GM21515 (cell line): ENCODE data around the gene COX4I1.
"Not testable (repeated sequence)": the region's sequence is repeated elsewhere in the genome, so short reads cannot be mapped to it uniquely, and the experiment has no call there.

Source experiments
- ATAC-seq: cut with Tn5 transposase; IDR thresholded peaks from one replicate; pipeline ENCODE4 v1.9.1; 2021; ENCODE audit not compliant: unreplicated experiment

Gene COX4I1

DNA sequence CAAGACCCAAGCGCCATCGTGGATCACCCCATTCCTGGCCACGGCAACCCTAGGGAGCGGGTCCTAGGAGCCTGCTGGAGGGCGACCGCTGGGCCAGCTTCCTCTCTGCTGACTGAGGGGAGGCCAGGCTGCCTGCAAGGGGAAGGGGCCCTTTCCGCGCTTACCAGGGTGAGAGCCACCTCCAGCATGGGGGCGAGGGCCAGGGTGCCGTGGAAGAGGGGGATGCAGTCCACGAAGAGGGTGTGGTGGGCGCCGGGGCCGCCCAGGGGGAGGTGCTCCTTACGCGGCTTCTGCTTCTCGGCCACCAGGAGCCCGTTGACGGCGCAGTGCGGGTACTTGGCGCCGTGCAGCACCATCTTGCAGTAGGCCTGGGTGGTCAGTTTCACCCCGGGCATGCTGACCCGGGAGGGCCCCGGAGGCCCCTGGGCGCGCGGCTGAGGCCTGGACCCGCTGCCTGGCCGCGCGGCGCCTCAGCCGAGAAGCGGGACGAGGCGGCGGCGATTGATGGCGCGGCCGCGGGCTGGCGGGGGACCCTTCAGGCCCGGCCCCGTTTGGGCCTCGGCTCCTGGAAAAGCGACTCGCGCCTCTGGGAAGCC lies 496 bp upstream of the COX4I1 start:
- peak; percentile 14 for ATAC-seq

DNA sequence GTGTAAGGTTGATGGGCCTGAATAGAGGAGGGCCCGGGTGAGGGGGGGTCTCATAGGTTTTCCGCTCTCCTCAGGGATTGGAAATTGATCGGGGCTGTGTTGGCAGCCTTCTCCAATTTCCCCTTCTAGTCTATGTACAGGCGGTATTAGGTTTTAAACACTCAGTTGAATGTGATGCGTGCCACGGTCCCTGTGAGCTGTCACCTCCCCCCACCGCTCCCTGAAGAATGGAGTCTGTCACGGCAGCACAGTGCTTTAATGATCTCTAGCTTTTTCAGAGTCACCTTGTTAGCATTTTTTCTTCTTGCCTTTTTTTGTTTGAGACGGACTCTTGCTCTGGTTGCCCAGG lies 800 bp downstream of the COX4I1 start:
- no peak for ATAC-seq

DNA sequence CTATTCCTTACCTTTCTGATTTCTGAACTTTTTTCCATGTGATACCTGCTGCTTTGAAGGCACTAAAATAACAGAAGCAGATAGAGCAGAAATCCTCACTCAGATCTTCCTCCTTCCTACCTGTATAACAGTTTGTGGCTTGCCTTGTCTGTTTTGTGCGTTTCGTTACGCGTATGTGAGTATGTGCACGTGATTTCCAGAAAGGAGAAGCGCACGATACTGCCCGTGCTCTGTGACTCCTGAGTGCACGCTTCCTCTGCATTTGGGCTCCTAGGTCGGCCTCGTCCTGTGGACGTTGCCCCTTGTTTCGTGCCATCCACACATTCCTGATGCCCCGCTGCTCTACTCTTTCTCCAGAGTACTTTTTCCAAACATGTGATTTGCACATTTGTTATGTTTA lies 4.1 kb downstream of the COX4I1 start:
- no peak for ATAC-seq

- no peak for ATAC-seq
These were observed 6.0 kb downstream of the COX4I1 start for GRCh38 chr16:85805442-85806045.

- no peak for ATAC-seq
These were observed 7.0 kb downstream of the COX4I1 start for GRCh38 chr16:85806539-85806938.

DNA sequence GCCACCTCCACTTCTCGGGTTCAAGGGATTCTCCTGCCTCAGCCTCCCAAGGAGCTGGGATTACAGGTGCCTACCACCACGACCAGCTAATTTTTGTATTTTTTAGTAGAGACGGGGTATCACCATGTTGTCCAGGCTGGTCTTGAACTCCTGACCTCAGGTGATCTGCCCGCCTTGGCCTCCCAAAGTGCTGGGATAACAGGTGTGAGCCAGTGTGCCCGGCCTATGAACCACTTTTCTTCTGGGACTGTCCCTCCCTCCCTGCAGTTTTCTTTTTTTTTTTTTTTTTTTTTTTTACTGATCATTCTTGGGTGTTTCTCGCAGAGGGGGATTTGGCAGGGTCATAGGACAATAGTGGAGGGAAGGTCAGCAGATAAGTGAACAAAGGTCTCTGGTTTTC lies 7.8 kb downstream of the COX4I1 start:
- ATAC-seq, result not testable (repeated sequence)

- ATAC-seq, result not testable (repeated sequence)
These were observed 8.6 kb downstream of the COX4I1 start for GRCh38 chr16:85808104-85808503.

DNA sequence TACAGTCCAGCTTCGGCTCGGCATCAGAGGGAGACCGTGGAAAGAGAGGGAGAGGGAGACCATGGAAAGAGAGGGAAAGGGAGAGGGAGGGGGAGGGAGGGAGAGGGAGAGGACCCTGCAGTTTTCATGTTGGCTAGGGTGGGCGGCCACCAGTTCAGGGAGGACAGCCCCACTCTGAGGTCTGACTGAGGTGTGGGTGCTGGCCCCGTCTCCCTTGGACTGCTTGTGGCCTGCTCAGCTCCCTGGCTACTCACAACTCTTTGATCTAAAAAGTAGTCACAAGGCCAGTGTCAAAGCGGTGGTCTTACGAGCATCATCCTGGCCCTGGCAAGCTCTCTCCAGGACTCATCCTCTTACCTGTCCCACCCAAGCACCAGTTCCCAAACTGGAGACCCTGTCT lies 9.4 kb downstream of the COX4I1 start:
- ATAC-seq, result no peak

DNA sequence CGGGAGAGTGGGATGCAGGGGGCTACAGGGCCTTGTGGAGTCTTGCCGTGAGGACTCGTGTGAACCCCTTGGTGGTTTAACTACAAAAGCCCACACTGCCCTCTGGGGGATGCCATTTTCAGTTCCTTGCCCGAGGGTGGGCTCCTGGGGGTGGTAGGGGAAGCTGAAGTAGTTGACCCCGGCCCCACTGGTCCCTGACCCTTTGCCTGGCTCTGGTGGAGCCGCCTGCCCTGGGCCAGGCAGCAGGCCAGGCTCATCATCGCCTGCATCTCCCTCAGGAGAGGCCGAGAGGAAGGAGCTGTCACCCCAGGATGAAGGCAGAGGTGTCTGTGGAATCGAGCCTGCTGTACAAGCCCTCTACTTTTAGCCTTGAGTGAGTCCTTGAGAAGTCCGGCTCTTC lies 10.2 kb downstream of the COX4I1 start:
- no peak for ATAC-seq

DNA sequence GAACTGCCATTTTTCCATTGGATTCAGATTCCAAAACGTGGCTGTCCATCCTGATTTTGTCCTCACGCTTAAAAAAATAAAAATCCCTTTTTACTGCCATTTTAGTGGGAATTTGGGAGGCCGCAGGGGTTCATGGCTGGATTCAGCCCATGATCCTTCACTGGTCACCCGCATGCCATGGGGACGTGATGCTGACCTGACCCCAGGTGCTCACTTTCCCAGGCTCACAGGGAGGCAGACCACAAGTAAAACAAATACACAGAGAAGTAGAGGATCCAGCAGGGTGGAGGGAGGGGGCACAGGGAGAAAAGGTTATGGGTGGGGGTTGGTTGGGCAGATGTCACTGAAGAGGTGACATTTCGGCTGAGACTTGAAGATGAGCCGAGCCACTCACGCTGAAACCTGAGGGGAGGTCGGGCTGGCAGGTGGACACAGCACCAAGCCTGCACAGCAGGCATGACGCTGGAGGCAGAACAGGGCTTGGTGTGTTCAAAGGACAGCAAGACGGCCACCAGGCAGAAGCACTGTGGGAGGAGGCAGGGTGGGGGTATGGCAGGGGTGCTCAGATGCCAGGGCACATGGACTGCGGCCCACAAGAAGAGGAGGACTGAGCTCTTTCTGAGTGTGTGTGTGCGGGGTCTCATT lies 10.7 kb downstream of the COX4I1 start:
- ATAC-seq, result no peak

GRCh38 chr16:85810742-85811115 lies 11.2 kb downstream of the COX4I1 start:
- ATAC-seq, result no peak

- no peak for ATAC-seq
These were observed 12.7 kb downstream of the COX4I1 start for GRCh38 chr16:85812031-85812807.

DNA sequence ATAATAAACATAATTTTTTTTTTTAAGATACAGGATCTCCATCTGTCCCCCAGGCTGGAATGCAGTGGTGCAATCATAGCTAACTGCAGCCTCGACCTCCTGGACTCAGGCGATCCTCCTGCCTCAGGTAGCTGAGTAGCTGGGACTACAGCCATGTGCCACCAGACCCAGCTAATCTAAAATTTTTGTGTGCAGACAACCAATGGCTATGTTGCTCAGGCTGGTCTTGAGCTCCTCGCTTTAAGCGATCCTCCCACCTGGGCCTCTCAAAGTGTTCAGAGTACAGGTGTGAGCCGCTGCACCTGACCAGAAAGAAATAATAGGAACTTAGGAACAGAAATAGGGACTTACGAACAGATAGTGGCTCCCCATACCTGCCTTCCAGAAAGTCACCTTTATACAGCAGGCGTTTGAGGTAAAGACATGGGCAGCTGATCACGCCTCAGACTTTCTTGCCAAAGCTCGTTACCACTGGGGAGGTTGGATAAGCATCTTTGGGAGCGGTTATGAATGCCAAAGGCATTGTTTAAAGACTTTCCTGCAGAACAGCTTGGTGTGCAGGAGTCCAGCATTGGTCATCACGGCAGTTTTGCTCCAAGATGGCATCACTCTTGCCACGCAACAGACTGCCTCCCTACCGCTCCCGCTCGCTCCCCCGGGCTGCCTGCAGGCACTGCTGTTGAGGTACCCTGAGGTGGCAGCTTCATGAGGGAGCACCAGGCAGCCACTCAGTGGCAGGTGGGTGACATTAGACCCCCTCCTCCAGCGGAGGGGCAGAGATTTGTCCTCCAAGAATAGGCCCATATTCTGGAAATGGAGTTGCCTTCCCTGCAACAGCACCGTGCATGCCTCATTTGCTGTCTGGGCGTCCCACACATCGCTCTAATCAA lies 13.6 kb downstream of the COX4I1 start:
- no peak for ATAC-seq

- no peak for ATAC-seq
These were observed 16.7 kb downstream of the COX4I1 start for GRCh38 chr16:85816159-85816558.

DNA sequence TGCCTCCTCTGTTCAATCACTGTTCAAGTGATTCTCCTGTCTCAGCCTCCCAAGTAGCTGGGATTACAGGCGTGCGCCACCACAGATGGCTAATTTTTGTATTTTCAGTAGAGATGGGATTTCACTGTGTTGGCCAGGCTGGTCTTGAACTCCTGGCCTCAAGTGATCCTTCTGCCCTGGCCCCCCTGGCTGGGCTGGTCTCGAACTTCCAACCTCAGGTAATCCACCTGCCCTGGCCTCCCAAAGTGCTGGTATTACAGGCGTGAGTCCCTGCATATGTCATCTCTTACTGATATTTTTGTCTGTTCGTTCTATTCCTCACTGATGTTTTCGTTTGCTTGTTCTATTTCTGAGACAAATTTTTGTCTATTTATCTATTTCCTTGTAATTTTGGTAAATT lies 17.7 kb downstream of the COX4I1 start:
- ATAC-seq, result not testable (repeated sequence)

GRCh38 chr16:85819245-85819644 lies 19.8 kb downstream of the COX4I1 start:
- no peak for ATAC-seq

GRCh38 chr16:85819771-85820170 lies 20.3 kb downstream of the COX4I1 start:
- ATAC-seq, result no peak

- no peak for ATAC-seq
These were observed 21.3 kb downstream of the COX4I1 start for GRCh38 chr16:85820604-85821372.

- no peak for ATAC-seq
These were observed 22.1 kb downstream of the COX4I1 start for GRCh38 chr16:85821390-85822135.

GRCh38 chr16:85822145-85822544 lies 22.6 kb downstream of the COX4I1 start:
- ATAC-seq, result no peak
